DMS114 treated with DMSO at 0.1 percent for 48 hours (cell line): Measurements from ENCODE around the gene CFL1.

Source experiments
- DNase-seq: peaks from one replicate; lab custom pipeline; 2025; ENCODE audit not compliant: unreplicated experiment; lab: John Stamatoyannopoulos, UW

Gene CFL1

DNA sequence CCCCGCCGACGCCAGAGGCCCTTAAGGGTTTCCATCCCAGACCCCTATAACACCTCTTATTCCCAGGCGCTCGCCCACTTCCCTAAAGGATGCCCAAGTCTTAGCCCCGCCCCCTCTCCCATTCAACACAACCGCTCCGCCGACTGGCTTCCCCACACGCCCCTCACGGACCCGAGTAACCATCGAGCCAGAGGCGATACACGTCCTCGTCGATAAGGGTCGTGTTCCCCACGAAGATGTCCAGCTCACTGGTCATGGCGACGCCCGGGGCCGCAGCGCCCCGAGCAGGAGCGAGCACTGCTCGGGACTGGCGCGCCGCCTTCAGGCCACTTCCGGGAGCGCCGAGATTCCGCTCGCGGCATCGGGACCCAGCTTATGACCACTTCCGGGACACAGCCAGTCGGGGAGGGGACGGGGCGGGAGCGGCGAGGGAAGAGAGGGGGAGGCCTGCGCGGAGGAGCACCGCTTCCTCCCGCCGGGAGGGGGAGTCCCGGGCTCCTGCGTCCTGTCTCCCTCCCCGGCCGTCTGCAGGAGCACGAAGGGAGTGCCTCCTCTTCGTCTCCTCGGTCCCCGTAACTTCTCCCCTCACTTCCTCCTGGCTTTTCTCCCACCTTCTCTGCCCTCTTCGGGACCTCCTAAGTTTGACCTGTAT is 30.3 kb upstream of the CFL1 start, which contains the start of gene FIBP:
TSS of gene FIBP (minus strand) at position 309 of the 652 bp plus-strand sequence. CDS start at position 256, 53 bp downstream.
- peak; percentile 92 for DNase-seq

DNA sequence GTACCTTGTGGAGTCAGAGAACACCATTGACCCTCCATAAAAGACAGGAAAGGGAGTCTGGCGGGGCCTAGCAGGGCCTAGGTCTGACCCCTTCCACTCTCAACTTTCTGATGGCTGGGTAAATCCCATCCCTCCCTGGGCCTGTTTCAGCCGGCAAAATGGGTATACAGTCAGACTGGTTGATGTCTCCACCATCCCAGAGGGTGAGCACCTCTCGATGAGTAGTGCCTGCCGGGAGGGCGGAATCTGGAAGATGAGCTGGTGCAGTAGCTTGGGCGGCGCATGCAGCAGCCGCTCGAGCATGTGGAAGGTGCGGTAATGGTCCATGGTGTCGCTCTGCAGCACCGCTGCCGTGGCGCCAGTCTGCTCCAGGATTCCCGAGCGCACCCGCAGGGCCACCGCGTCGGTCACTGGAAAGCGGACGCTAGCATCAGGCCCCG is 29.8 kb upstream of the CFL1 start:
- no peak for DNase-seq

DNA sequence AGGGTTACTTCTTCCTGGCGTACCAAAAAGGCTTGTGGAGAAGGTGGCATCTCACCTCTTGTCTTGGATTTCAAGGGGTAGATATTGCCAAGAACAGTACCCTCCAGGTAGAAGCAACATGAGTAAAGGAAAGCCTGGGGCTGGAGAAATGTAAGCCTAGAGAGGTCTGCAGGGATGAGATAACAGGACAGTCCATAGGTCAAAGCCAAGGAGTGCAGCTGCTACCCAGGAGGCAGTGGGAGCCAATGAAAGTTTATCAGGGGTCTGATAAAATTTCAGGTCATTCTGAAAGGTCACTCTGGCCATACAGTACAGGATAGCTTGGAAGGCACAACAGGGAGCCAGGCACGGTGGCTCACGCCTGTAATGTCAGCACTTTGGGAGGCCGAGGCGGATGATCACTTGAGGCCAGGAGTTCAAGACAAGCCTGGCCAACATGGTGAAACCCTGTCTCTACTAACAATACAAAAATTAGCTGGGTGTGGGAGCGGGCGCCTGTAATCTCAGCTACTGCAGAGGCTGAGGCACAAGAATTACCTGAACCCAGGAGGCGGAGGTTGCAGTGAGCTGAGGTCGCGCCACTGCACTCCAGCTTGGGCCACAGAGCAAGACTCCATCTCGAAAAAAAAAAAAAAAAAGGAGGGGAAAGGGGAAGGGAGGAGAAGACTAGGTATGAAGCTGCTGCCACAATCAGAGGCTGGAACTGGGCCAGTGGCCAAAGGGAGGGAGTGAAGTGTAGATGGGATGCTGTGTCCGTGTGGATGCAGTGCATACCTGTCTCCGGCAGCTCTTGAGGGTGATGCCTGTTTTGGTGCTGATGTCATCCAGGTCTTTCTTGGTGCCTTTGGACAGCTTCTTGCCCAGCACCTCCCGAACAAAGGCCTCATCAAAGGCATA is 29.1 kb upstream of the CFL1 start:
- DNase-seq, result no peak

DNA sequence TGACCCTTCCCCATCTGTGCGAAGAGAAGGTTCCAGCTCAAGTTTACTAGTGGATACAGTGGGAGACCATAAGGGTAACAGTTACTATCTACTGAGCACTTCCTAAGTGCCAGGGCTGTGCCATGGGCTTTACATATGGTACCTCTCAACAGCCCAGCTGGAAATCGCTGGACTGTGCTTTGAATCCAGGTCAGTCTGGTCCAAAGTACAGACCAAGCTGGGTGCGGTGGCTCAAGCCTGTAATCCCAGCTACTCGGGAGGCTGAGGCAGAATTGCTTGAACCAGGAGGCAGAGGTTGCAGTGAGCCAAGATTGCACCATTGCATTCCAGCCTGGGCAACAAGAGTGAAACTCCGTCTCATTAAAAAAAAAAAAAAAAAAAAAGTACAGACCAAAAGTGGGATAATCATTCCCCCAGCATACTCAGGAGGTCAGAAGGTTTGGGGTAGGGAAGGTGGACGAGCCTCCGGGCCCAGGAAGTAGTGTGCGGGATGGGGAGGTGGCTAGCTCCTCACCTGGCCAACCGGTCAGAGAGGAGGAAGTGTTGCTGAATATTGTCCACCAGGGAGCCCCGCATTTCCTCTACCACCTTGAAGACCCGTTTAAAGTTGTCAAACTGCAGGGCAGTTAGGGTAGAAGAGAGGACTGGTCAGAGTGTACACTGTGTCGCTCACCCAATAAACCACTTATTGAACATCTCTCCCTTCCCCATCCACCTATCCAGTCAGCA is 28.0 kb upstream of the CFL1 start:
- DNase-seq, result no peak

DNA sequence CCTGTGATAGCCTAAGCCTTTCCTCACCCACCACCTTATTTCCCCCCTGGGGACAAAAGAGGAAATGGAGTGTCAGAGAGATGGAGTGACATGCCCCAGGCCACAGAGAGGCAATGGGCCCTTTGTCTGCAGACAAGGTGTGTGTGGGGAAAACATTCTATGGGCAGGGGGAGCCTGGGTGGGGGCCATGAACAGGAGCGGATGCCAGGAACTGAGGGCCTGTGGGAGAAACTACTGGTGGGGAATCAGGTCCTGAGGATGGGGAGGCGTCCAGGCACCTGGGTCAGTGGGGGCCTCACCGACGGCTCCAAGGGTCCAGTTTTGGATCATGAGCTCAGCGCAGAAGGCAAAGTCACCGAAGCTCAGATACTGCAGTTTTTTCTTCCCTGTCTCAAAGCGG is 27.3 kb upstream of the CFL1 start:
- no peak for DNase-seq

DNA sequence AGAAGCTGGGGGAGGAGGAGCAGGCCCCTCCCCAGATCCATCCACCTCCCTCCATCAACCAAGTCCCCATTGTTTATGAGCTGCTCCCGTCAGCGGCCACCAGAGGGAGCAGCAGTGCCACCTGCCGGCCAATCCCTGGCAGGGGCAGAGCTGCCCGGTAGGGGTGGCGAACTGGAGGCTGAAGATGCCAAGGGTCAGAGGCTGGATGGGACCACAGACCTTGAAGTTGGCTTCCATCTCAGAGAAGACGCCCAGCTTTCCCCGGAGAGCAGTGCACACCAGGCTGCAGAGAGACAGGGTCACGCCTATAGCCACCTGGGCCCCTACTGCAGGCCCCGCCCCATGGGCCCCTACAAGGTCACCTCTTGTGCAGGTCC is 26.7 kb upstream of the CFL1 start:
- peak; percentile 67 for DNase-seq

DNA sequence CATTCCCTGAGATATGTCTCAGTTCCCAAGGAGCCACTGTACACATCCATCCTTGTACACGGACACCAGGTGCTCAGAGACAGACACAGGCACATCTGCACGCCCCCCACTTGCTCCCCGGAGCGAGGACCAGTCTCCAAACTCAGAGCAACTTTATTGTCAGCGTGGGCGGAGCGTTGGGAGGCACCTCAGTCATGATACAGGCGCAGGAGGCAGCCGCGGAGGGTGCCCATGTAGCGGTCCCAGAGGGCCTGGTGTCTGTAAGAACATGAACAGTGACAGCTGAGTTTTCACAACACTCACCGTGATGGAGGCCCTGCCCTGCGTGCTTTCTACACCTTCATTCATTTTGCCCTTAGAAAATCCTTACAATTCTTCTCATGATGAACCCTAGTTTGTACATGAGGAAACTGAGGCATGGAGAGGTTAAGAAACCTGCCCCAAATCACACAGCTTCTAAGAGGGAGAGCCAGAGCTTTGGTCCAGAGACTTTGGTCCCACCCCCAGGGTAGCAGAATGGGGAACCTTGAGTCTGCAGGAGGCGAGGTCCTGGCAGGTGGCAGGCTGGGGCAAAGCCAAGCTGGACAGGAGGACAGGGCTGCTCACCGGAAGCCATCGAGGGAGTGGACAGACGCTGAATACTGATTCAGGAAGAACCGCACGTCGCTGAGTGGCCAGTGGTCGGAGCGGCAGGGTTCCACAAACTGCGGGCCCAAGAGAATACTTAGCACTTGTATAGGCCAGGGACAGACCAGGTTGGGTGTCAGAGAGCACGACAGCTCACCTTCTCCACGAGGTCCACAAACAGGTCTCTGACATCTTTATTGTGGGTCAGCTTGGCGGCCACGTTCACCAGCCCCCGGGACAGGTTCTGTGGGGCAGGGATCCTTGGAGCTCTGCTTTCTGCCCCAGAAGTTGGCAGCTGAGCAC is 26.1 kb upstream of the CFL1 start:
- no peak for DNase-seq

DNA sequence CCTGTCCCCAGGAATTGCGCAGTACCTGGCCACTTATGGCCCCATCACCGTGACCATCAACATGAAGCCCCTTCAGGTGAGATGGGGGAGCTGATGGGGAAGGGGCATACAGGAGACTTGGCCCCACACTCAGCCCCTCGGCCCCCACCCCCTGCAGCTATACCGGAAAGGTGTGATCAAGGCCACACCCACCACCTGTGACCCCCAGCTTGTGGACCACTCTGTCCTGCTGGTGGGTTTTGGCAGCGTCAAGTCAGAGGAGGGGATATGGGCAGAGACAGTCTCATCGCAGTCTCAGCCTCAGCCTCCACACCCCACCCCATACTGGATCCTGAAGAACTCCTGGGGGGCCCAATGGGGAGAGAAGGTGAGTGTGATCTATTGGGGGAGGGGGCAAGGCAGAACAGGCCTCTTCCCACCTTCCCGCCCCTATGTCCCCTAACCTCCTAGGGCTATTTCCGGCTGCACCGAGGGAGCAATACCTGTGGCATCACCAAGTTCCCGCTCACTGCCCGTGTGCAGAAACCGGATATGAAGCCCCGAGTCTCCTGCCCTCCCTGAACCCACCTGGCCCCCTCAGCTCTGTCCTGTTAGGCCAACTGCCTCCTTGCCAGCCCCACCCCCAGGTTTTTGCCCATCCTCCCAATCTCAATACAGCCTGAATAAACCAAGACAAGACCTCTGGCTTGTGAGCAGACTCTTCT is 25.2 kb upstream of the CFL1 start:
- DNase-seq, result no peak

DNA sequence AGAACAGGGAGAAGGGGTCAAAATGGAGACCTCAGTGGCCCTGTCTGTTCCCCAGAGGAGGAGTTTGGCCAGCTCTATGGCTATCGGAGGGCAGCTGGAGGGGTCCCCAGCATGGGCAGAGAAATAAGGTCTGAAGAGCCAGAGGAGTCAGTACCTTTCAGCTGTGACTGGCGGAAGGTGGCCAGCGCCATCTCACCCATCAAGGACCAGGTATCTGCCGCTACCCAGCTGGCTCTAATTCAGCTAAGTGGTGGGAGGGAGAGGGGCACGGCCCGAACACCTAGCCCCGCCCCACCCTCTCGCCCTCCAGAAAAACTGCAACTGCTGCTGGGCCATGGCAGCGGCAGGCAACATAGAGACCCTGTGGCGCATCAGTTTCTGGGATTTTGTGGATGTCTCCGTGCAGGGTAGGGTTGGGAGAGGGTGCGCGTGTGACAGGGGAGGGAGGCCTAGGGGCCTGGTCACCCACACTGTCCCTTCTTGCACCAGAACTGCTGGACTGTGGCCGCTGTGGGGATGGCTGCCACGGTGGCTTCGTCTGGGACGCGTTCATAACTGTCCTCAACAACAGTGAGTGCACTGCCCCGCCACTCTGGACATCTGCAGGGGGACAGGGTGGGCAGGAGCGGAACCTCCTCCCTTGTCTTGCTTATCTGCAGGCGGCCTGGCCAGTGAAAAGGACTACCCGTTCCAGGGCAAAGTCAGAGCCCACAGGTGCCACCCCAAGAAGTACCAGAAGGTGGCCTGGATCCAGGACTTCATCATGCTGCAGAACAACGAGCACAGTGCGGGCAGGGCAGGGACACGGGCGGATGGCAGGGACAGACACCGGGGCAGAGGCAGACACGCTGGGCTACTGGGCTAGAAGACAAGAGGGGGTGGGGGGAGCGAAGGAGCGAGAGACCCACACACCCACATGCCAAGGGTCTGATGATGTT is 24.4 kb upstream of the CFL1 start:
- DNase-seq, result no peak

DNA sequence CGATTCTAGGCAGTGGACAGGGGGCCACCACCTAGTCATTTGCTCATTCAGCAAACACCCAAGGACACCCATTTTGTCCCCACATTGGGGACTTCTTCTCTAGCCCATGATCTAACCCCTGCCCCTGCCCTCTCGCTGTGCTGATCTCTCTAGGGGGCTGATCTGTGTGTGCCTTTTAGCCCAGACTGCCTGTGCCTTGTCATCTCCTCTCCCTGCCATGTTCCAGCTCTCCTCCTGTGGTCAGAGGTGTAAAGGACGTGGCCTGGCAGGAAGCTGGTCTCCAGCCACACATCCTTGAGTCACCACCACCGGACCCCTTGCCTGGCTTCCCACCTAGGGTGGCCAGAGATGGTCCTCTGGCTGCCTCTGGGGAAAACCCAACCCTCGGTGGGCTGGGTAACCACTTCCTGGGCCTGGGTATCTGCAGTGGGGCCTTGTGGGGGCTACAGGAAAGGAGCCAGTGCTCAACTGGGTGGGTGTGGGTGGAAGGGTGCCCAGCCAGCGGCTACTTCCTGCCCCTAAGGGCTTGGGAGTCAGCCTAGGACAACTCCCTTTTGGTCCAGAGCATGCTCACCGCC is 23.0 kb upstream of the CFL1 start:
- DNase-seq, result no peak

DNA sequence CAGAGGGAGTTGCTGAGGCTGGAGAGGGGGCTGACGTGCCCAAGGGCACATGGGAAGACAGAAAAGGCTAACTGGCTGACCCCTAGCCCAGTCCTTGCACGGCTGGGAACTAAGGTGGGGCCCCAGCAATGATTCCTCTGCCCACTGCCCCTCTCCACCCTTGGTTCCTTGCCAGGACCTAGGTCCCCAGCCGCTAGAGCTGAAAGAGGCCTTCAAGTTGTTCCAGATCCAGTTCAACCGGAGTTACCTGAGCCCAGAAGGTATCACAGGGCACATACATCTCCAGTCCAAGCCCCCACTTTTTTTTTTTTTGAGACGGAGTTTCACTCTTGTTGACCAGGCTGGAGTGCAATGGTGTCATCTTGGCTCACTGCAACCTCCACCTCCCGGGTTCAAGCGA is 22.0 kb upstream of the CFL1 start:
- no peak for DNase-seq

DNA sequence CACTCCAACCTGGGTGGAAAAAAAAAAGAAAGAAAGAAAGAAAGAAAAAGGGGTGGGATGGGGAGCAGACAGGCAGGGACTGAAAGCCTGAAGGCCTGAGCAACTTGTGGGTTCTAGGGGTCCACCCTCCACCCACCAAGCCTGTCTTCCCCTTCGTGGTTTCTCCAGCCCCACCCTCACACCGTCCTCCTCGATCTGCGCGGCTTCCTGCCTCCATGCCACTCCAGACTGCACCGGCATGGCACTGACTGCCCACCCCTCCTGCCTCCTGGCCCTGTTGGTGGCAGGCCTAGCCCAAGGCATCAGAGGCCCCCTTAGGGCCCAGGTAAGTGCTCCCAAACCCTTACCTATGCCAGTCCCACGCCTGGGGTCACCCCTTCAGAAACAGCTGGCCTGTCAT is 21.6 kb upstream of the CFL1 start, which contains the start of gene CTSW:
TSS of gene CTSW (plus strand) at position 221 of the 400 bp plus-strand sequence. CDS start at position 239, 18 bp downstream.
- no peak for DNase-seq

DNA sequence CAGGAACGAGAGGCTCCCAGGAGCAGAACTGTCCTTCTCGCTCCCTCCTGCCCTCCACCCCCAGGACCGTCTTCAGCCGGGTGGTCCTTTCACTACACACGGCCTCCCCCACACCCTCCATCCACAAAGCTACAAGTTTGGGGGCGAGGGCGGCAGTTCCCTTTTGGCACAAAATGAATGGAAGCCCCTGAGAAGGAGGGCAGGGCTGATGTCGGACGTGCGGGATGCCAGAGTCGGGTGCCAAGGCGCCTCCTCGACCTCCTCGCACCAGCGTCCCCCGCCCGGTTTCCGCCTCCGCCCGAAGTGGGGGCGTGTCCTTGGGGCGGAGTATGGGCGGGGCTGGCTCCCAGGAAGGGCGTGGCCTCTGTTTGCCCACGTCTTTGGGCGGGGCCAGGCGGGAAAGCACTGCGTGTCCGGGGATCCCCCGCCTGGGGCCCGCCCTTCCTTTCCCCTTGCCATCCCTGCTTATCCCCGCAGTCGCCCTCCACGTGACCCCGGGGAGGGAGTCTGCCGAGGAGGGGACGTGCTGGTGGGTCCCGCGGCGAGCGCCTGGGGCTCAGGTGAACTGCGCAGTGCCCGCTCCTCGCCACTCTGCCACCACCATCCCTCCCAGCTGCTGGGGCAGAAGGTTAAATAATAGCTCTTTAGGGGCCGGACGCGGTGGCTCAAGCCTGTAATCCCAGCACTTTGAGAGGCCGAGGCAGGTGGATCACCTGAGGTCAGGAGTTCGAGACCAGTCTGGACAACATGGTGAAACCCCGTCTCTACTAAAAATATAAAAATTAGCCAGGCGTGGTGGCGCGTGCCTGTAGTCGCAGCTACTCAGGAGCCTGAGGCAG is 15.6 kb upstream of the CFL1 start:
- DNase-seq, result peak; percentile 80

DNA sequence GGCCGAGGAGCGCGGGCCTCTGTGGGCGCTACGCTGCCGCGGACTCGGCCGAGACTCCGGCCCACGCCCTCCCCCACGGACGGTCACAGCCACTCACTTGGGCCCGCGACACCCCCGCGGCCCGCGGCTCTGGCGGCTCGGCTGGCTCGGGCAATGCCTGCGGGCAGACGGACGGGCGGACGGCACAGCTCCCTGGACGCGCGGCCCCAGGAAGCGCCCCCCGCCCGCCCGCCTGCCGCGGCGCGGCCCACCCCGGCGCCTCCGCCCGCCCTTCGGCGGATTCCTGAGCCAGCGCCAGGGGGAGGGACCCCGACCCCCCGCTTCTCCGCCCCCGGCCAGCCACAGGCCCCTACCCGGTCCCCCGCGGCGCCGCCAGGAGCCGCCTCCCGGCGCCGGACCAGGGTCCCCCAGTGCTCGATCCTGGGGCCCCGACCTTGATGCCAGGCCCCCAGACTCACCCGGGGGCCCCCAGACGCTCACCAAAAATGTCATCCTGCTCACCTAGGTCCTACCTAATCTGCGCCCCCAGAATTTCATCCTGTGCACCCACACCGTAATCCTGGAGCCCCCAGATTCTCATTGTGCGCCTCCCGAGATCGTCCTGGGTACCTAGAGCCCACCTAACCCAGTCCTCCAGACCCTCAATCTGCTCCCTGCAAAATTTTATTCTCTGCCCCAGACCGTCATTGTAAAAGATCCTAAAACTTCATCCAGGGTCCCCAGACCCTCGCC is 14.8 kb upstream of the CFL1 start, which contains the start of gene EFEMP2:
TSS of gene EFEMP2 (minus strand) at position 215 of the 732 bp plus-strand sequence. CDS start 446 bp downstream, outside the sequence.
- no peak for DNase-seq

DNA sequence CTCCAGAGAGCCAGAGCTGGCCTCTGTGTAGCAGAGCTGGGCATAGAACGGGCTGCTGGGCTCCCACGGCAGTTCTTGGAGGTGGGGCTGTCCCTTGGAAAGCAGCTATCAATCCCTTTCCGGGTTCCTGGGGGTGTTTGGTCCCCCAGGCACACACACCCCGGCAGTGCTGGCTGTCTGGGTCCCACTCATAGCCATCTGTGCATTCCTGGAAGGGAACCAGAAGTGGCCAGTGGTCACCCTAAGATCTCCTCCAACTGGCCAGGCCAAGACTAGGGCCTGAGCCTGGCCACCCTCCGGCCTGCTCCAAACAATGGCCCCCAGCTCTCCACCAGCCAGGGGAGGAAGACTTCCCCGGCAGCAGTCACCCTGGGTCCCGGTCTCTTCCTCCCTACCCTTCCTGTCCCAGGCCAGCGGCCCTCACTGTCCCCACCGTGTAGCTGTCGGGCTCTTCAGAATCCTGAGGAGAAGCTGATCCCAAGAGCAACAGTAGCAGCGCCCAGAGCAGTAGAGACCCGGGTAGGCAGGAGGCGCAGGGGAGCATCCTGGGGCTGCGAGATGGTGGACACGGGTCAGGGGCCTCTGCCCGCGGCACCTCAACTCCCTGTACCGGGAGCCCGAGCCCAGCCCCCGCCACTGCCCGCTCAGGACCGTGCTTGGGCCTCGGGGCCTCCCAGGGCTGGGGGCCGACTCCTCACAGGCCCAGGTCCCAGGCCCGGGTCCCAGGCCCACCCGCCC is 14.0 kb upstream of the CFL1 start:
- DNase-seq, result no peak
